Raji (cell line): ENCODE data around the gene VPS37D.

Source experiments
- POLR2A ChIP-seq: IDR thresholded peaks from 2 replicates; pipeline ENCODE4 v1.6.1; 2011; ENCODE audit warnings: low read depth, low read length, control low read depth; ENCODE audit not compliant: insufficient read depth

VPS37D gene

DNA sequence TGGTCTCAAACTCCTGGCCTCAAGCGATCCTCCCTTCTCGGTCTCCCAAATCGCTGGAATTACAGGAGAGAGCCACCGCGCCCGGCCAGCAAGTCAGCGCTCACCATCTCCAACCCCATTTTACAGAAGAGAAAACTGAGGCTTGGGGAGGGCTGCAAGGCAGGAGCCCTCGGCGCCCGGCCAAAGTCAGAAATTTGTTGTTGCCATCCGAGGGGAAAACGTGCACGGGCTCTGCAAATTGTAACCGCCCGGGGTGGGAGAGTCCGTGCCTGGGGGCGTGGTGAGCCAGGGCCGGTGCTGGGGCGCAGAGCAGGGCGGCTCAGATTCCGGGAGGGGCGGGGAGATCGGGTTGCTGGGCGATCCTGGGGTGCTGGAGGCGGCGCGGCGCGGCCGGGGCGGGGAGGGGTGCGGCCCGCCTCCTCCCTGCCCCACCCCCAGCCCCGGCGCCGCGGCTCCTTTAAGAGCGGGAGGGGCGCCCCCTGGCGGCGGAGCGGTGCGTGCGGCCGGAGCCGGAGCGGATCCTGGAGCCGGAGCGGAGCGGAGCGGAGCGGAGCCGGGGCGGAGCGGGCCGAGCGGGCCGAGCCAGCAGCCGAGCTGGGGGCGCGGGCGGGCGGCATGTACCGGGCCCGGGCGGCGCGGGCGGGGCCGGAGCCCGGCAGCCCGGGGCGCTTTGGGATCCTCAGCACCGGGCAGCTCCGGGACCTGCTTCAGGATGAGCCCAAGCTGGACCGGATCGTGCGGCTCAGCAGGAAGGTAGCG lies at the start of gene VPS37D:
TSS of gene VPS37D (plus strand) at position 488 of the 759 bp plus-strand sequence. CDS start at position 616, 128 bp downstream.
- TF ChIP-seq POLR2A, result no peak

DNA sequence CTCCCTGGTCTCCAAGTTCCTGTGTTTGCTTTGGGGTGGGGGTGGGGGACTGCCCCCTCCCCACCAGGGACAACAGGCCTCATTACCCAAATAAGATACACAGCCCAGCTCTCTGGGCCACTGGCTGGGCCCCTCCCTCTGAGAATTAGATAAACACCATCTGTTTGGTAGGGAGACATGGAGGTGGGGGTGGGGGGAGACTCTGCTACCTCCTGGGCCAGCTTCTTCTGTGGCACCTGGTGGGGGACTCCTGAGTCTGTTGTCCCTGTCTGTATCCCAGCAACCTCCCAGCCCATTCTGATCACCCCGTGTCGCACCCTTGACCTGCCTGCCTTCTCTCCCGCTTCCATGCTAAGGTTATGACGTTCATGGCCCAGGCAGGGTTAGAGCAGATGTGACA lies 49.1 kb upstream of the VPS37D start:
- TF ChIP-seq POLR2A, result no peak

GRCh38 chr7:73621168-73622063 lies 46.2 kb upstream of the VPS37D start:
- no peak for TF ChIP-seq POLR2A

- TF ChIP-seq POLR2A, result no peak
Measured at GRCh38 chr7:73622527-73622908, 45.1 kb upstream of the VPS37D start.

DNA sequence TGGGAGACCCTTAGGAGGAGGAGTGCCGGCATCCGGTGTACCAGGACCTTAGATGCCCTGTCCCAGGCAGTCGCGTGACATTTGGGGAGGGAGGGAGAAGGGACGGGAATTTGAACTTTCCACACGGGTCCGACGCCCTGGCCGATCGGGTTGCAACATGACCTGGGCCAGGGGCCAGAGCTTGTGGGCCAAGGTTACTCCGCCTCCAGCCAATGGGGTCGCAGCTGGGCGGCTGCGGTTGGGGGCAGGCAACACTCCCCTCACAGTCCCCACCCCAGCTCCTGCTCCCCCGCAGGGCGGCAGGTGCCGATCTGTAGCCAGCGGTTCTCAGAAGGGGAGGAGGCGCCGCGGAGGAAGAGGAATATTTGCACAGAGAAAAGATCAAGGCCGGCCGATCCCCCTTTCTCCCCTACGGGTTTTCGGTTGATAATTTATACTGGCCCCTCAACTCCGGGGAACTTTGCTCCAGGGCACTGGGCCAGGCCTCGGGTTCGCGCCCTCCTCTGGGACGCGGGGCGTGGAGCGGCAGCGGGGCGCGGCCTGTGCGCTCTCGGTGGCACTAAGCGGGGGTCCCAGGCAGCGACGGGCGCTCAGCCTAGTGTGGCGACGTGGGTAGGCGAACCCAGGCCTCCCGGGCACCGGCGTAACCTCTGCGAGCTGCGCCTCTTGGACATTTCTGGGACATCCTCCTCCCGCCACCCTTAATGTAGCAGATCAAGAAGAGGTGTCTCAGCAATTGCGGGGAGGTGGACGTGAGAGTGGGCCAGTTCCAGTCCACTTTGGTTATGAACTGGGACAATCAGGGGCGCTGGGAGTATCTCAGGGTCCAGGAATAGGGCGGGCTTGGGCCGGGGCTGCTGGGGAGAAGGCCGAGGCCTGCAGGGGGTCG lies 44.5 kb upstream of the VPS37D start:
- TF ChIP-seq POLR2A, result no peak

DNA sequence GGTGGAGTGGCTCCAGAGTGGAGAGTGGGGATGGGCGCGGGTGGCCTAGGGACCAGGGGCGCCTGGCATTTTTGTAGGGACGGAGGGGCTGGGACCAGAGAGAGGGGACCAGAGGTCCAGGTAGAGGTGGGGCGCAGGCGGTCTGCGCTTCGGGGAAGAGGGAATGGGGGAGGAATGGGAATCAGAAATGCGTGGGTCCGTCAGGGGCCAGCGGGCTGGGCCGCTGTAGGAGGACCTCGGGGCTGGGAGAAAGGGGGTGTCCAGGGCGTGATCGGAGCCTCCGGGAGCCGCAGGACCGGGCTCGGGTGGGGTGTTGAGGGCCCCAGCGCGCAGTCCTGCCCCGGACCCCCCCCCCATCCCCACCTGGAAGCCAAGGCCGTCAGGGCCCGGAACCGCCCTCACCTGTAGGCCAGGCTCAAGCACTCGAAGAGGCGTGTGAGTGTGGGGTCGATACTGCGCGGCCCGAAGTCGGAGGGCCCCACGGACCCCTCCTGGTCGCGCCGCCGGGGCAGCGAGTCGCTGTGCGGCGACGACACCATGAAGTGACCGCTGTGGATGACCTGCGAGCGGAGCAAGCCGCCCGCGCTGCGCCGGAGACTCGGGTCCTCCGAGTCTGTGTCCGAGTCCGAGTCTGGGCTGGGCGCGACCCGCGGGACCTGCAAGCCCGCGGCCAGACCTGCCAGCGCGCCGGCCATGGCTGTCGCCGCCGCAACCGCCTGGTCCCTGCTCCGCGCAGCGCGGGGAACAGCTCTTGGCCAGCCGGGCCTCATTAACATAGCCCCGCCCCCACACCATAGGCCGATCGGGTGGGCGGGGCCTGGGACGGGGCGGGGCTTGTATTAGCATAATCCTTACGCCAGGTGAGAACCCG lies 43.6 kb upstream of the VPS37D start, which contains the start of gene MLXIPL:
TSS of gene MLXIPL (minus strand) at position 725 of the 871 bp plus-strand sequence. CDS start at position 695, 30 bp downstream.
- TF ChIP-seq POLR2A, result no peak

- TF ChIP-seq POLR2A, result no peak
Measured at GRCh38 chr7:73624669-73625001, 43.0 kb upstream of the VPS37D start.

DNA sequence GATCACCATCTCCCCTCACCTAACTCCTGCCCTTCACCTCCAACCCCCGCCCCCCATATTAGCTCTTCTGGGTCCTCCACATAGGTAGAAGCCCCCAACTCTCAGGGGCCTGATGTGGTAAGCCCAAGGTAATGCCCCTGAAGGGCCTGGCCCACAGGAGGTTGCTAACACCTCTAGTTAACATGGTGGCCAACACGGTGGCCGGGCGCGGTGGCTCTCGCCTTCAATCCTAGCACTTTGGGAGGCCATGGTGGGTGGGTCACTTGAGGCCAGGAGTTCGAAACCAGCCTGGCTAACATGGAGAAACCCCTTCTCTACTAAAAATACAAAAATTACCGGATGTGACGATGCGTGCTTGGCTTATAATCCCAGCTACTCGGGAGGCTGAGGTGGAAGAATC lies 42.4 kb upstream of the VPS37D start:
- TF ChIP-seq POLR2A, result no peak

GRCh38 chr7:73626814-73627213 lies 40.8 kb upstream of the VPS37D start:
- TF ChIP-seq POLR2A, result no peak

- TF ChIP-seq POLR2A, result no peak
Measured at GRCh38 chr7:73628504-73628903, 39.1 kb upstream of the VPS37D start.

GRCh38 chr7:73631558-73631957 lies 36.1 kb upstream of the VPS37D start:
- no peak for TF ChIP-seq POLR2A

DNA sequence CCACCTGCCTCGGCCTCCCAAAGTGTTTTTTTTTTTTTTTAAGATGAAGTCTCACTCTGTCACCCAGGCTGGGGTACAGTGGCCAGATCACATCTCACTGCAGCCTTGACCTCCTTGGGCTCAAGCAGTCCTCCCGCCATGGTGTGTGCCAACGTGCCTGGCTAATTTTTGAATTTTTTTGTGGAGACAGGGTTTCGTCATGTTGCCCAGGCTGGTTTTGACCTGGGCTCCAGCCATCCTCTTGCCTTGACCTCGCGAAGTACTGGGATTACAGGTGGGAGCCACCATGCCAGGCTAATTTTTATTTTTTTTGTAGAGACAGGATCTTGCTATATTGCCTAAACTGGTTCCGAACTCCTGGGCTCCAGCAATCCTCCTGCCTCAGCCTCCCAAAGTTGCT lies 34.3 kb upstream of the VPS37D start:
- no peak for TF ChIP-seq POLR2A

- TF ChIP-seq POLR2A, result no peak
Measured at GRCh38 chr7:73633844-73634243, 33.8 kb upstream of the VPS37D start.
